GM12891 (cell line): ENCODE results near the gene PPIP5K2.

Experiments
- POLR2A ChIP-seq: IDR thresholded peaks from 2 replicates; pipeline ENCODE4 v1.6.1; 2011; ENCODE audit warnings: low read depth, low read length, control low read depth
- POLR2AphosphoS5 ChIP-seq: IDR thresholded peaks from 2 replicates; pipeline ENCODE4 v1.6.1; 2011; ENCODE audit warnings: low read depth, low read length, control low read depth
- POU2F2 ChIP-seq: IDR thresholded peaks from 2 replicates; pipeline ENCODE4 v1.6.1; 2011; ENCODE audit warnings: low read depth, mild to moderate bottlenecking, control low read depth, low read length, moderate library complexity

- no peak for TF ChIP-seq POU2F2
- TF ChIP-seq POLR2A, result no peak
- no peak for TF ChIP-seq POLR2AphosphoS5
Measured at GRCh38 chr5:103128202-103128601, 8.1 kb downstream of the PPIP5K2 start.
